ENCODE measurements around the gene MAK. TPM values are rescaled to one million over a fixed set of nuclear protein-coding genes. Genes with fewer than 3 reads are reported as not detected.
"Not testable (repeated sequence)": the region's sequence is repeated elsewhere in the genome, so short reads cannot be mapped to it uniquely, and the experiment has no call there.

Gene MAK
- total RNA-seq, 1 donor from 2014 or later = 0.16 TPM

DNA sequence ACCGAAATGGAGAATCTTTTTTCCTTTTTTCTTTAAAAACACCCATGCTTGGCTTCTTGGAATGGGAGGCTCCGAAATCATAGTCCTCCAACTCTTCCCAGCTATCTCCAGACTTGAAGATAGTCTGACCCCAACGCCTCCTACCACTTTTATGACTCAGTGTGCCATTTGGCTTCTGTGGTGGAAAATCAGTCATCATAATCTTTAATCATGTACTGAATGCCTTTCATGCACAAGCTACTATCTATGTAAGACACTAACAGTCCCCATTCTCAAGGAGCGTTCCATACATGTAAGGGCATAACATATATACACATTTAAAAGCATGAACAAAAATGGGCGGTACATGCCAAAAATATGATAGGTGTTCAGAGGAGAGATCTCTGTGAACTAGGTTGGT lies 46.7 kb downstream of the MAK start:
- DNase-seq (ENCODE audit: low spot score) = no peak

DNA sequence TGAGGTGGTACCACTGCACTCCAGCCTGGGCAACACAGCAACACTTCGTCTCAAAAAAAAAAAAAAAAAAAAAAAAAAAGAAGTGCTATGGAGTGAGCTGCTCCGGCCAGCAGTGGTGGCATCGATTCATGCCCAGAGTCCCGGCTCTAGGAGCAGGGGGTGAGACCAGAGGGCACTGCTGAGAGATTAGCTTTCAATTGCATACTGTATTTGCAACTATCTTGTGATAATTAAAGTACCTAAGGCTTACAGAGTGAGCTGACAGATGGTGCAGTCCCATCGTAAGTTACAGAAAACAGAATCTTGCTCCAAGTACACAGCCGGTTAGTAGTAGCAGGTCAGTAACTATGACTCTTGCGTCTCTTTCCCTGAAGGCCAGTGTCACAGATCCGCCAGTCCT lies 59.3 kb downstream of the MAK start:
- no peak for DNase-seq (ENCODE audit: low spot score)

DNA sequence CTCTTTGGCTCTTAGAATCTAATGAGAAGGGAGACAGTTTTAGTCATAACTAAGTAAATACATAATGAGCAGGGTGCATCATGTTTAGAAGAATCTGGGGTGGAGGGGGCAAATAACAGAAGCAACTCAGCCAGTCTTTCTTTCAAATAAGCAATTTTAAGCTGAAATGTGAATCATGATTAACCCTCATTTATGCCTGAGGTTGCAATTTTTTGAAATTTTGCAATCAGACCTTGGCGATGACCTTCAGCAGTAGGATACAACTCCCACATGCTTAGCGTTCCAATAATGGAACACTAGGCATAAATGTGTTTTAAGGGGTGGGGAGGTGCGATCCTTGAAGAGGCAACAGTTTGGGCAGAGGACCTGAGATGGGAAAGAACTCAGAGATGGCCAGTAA lies 60.1 kb downstream of the MAK start:
- no peak for DNase-seq (ENCODE audit: low spot score)

DNA sequence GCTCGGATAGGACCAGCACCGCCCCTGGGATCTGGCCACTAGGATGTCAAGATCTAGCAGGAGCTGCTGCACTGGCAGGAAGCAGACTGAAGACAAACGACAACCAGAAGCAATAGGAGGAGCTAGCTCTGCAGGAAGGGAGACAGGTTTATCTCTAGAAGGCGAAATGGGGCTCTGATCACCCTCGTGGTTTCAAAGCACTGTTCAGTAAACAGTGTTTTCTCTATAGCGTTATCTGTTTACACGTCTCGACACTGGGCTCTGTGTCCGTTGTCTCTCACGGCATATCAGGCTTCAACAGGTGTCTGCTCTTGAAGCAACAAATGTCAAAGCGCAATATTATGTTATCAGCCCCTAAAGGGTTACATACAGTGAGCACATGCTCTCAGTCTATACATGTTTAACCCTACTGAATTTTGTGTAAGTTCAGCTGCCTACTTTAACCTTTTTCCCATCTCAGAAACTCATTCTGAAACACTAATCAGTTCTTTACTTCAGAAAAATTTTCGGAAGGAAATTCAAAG lies 66.9 kb downstream of the MAK start:
- no peak for DNase-seq (ENCODE audit: low spot score)

DNA sequence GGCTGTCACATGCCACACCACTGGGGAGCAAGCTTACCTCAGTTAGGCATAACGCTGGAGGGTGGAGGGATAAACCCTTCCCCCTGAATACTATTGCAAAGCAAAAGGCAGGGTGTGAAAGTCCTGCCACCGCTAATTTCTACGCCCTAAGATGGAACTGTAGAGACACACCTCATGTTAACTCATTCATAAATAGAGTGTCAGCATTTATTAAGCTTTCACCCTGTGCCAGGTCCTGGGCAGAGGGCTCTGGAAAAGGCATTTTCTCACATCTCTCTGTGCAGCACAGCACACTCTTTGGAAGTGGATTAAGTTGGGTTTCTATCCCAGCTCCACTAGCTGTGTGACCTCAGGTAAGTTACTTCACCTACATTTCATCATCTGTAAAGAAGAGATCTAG lies 68.9 kb downstream of the MAK start:
- DNase-seq (ENCODE audit: low spot score) = no peak

DNA sequence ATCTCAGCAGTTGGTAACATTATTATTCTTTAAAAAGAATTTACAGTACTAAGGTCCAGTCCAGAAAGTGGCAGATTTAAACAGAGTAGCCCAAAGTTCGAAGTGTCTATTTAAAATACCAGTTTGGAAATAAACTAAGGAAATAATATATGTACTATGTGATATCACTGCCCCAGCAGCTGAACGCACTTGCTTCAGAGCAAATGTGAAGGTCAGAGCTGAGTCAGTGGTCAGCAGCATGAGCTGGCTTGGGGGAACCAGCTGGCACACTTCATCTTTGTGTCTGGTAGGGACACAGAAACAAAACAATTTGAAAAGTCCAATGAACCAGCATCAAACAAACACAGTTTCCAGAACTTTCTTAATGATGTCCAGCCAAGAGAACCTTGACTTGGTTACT lies 75.3 kb downstream of the MAK start:
- DNase-seq (ENCODE audit: low spot score) = no peak

DNA sequence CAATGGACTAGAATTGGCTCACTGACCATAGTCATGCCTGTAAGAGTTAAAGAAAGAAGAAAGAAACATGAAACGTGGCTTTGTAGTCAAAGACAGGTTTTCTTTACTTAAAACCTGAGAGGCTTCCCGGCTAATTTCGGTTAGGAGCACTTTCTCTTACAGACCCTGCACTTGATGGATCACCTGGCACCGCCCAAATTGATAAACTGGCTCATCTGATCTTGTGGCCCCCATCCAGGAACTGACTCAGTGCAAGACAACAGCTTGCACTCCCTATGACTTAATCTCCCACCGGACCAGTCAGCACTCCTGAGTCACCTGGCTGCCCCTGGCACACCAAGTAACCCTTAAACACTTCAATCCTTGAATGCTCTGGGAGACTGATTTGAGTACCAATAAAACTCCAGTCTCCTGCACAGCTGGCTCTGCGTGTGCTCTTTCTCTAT lies 78.4 kb downstream of the MAK start:
- no peak for DNase-seq (ENCODE audit: low spot score)

DNA sequence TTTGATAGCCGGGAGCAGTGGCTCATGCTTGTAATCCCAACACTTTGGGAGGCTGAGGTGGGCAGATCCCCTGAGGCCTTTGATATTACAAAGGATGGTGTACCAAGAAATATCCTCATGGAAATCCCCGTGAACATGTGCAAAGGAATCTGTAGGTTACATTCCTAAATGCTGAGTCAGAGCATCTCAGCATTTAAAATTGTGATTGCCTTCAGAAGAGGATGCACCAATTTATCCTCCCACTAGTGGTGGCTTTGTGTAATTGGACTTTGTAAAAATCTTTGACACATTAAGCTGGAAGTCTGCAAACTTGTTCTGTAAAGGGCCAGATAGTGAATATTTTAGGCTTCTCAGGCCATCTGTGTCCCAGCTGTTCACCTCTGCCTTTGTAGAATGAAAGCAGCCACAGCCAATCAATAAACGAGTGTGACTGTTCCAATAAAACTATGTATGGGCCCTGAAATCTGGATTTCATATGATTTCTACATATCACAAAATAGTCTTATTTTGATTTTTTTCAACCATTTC lies 79.0 kb downstream of the MAK start:
- no peak for DNase-seq (ENCODE audit: low spot score)

DNA sequence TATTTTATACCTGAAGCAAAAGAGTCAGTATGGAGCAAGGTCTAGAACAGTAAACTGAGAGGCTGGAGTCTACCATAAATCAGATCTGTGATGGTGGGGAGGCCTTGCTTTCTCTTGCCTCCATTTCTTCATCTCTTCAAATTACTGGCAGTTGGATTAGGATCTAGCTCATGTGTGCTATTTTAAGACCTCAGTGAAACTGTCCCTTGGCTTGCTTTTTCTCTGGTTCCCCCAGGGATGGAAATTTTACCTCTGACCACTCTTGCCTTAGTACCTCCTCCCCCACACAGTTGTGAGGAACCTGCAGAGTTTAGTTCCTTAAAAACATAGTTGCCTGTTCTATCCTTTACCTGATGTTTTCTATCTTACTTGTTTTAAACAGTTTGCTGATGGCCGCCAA lies 82.3 kb downstream of the MAK start:
- DNase-seq (ENCODE audit: low spot score) = no peak

DNA sequence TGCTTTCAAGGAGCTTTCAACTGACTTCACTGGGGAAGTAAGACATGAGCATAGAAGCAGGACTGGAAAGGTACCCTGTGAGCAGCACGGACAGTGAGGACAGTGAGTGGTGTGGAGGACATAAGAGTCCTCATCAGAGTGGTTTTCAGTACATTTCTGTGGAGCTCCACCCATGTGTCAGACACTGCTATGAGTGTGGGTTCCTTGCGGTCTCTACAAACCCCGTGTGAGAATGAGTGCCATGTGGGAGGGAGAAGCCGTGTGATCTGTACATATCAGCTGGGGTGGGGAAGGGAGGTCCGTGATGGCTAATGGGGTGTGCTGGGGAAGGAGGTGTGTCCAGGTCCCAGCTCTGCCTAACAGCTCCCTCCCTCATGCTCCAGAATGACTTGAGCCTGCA lies 86.6 kb downstream of the MAK start:
- DNase-seq (ENCODE audit: low spot score) = not testable (repeated sequence)

DNA sequence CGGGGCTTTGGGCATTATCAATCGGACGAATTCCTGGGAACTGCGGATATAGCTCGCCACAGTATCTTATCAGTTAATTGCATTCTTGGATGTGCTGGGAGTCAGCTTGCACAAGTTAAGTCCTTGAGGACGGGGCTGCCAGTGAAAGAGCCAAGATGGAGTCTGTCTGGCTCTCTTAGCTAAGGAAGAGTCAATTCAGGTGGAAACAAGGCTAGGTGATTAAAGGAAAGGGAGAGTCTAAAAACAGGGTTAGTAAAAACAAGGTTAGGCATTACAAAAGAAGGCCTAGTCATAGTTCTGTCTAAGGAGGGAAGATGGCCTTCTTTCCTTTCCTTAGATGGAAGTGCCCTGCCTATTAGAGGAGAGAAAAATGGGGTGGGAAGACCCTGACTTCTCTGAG lies 87.8 kb downstream of the MAK start:
- DNase-seq (ENCODE audit: low spot score) = not testable (repeated sequence)

DNA sequence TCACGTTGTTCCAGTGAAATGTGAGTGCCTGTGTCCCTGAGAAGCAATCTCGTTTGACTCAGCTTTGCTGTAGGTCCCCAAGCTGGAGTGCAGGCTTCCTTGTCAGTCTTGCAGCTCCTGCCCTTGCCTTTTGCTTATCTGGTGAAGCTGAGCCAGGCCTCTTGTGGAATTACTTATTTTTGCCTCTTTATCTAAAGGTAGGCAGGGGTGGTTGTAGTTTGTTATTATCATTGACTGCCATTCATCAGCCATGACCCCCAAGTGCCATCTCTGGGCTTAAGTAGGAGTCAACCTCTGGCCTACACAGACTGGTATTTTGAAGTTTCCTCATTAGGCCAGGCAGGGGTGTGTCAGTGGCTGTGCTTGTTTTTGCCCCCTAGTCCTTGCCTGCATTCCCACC lies 88.6 kb downstream of the MAK start:
- no peak for DNase-seq (ENCODE audit: low spot score)

DNA sequence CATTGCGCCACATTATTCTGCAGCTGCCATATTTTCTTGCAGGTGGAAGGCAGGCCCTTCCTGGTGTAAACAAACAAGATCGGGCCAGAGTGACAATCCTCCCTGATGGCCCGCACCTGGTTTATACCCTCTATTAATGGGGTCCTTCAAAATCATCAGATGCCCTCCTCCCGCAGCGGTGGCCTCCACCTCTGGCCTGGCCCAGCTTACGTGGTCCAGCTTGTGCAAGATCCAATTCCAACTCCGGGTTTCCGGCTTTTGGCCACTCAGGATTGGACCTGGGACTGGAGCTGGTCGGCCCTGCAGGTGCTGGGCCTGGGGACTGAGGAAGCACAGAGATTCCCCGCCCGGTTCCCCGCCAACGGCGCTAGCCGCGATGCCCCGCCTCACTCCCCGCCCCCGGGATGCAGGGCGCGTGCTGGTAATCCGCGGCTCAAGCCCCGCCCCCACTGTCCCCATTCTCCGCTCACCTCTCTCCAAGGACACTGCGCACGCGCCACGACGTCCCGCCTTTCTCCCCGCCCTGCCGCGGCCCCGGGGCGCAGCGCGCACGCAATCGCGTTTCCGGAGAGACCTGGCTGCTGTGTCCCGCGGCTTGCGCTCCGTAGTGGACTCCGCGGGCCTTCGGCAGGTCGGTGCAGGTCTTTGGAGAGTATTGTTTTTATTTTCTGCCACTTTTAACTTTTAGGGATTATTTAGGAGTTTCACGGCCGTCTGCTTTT lies 90.9 kb downstream of the MAK start, which contains the start of gene TMEM14B:
TMEM14B (plus strand) TSS at position 555 of the 722 bp plus-strand sequence. CDS start 1,441 bp downstream, outside the sequence.
- DNase-seq (ENCODE audit: low spot score) = peak; percentile 99

DNA sequence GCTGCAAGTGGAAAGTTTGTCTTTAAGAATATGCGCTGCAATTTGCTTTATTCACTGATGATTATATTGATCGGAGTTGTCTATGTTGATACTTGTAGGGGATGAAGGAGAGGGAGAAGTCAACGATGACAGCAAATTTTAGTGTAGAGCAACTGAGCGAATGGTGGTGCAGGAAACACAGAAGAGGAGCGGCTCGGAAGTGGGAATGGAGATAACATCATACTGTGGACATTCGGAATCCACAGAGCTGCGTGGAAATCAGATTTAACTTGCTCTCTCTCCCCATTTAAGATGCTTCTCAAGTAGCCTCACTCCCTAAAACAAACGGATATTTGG lies 91.5 kb downstream of the MAK start:
- DNase-seq (ENCODE audit: low spot score) = no peak

DNA sequence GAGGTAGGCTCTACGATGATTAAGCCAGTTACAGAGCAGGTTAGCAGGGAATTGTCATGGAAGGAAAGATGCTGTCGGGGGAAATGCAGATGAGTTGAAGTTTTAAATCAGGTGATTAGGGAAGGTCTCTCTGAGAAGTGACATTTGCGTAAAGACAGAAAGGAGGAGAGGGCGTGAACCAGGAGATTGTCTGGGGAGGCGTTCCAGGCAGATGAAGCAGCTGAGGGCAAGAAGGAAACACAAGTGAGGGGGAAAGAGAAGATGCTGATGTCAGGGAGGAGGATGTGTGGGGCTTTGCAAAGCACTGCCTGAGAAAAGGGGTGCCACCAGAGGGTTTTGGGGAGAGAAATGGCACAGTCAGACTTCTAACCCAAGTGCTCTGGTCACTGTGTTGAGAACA lies 93.2 kb downstream of the MAK start:
- no peak for DNase-seq (ENCODE audit: low spot score)

DNA sequence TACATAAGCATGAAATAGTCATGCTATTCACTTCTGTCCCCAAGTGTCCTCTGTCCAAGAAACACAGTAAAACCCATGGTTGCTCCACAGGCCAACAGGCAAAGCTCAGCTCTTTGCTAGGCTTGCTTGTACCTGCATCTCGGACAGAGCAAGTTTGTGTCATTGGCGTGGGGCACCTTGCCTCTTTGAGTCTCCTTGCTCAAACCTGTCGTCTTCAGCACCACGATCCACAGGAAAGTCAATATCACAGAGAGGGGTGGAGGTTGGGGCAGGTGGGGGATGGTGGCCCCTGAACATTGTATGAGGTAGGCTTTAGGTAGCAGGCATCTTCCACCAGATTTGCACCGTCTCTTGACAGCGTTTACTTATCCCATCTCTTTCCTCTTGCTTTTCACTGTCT lies 94.8 kb downstream of the MAK start:
- DNase-seq (ENCODE audit: low spot score) = no peak

DNA sequence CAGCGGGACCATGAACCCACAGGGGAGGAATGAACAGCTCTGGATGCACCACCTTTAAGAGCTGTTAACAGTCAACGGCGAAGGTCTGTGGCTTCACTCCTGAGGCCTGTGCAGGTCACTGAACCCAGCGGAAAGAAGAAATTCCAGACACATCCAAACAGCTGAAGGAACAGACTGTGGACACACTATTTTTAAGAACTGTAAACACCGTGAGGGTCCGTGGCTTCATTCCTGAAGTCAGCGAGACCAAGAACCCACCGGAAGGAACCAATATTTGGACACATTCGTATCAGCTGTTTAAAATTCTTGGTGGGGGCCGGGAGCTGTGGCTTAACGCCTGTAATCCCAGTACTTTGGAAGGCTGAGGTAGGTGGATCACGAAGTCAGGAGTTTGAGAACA lies 96.1 kb downstream of the MAK start:
- DNase-seq (ENCODE audit: low spot score) = no peak

DNA sequence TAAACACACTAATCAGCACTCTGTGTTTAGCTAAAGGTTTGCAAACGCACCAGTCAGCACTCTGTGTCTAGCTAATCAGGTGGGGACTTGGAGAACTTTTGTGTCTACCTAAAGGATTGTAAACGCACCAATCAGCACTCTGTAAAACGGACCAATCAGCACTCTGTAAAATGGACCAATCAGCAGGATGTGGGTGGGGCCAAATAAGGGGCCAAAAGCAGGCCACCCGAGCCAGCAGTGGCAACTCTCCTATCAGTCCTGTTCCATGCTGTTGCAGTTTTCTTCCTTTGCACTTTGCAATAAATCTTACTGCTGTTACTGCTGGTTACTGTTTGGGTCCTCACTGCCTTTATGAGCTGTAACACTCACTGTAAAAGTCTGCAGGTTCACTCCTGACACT lies 96.7 kb downstream of the MAK start:
- DNase-seq (ENCODE audit: low spot score) = not testable (repeated sequence)

DNA sequence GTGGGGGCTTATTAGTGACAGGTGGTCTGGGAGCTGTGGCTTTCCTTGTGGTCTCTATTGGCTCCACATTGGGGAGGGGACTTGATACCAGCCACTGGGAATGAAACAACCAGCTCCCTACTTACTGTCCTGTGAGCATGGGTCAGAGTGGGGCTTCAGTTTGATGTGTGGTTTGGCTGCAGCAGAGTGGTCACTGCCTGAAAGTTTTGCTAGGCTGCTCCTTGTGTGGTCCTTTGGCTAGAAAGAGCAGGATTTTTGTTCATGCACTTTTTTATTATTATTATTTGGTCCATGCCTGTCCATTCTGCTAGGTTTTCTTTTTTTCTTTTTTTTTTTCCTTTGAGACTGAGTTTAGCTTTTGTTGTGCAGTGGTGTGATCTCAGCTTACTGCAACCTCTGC lies 98.3 kb downstream of the MAK start:
- DNase-seq (ENCODE audit: low spot score) = no peak

DNA sequence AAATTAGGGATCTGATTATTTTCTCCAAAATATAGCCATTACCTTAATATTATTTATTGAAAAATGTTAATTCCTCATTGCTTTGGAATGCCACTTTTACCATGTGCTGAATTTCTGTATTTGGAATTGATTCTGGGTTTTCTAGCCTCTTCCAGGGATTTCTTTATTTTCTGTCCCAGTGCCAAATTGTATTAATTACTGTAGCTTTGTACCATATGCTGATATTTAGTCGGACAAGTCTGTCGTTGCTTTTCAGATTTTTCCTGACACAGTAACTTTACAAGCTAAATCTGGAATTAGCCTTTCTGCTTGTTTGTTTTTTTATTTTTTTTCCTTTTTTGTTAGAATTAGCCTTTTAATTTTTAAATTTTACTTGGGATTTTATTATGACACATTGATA lies 101.6 kb downstream of the MAK start:
- DNase-seq (ENCODE audit: low spot score) = no peak

DNA sequence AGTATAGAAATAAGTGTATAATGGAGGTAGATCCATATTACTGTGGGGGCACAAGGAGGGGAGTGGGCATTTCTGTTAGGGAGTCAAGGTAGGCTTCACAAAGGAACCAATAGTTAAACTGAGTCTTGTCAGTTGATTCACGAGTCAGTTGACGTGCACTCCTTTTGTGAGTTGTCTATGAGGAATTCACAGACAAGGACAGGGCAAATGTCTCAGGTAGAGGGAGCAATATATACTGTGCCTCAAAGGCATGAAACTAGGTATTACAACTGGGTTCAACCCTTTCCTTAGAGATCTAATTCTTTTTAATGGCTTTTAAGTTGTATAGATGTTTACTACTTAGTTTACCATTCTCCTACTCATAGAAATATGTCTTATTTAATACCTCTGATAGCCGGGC lies 104.5 kb downstream of the MAK start:
- DNase-seq (ENCODE audit: low spot score) = no peak

DNA sequence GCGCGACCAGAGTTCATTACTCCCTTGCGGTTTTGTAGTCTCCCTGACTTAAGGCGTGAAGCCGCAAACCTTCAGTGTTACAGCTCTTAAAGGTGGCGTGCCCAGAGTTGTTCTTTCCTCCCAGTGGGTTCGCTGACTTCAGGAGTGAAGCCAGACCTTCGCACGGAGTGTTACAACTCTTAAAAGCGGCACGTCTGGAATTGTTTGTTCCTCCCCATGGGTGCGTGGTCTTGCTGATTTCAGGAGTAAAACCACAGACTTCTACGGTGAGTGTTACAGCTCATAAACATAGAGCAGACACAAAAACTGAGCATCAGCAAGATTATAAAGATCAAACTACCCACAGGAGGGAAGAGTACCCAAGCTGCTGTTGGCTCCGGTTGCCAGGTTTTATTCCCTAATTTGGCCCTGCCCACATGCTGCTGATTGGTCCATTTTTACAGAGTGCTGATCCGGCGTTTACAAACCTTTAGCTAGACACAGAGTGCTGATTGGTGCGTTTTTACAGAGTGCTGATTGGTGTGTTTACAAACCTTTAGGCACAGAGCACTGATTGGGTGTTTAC lies 105.1 kb downstream of the MAK start:
- peak; percentile 26 for DNase-seq (ENCODE audit: low spot score)

DNA sequence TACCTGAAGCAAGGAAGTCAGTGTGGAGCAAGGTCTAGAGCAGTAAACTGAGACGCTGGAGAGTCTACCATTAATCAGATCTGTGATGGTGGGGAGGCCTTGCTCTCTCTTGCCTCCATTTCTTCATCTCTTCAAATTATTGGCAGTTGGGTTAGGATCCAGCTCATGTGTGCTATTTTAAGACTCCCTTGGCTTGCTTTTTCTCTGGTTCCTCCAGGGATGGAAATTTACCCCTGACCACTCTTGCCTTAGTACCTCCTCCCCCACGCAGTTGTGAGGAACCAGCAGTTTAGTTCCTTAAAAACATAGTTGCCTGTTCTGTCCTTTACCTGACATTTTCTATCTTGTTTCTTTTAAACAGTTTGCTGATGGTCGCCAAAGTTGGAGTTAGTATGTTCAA lies 108.1 kb downstream of the MAK start:
- DNase-seq (ENCODE audit: low spot score) = no peak

Measured in ureter (tissue), 1 donor.